AG04450 (cell line): Measurements from ENCODE around the gene TMCC1. TPM values are rescaled to one million over a fixed set of nuclear protein-coding genes. Genes with fewer than 3 reads are reported as not detected.

Source experiments
- CTCF ChIA-PET: fragments of 300-600, 350-600 bp; formaldehyde crosslinking; extraction: SDS; loops from one replicate; lab custom pipeline; 2022; ENCODE audit warnings: antibody characterized with exemption, inconsistent platforms; lab: Charles Lee
- POLR2A ChIA-PET: fragments of 350-600 bp; formaldehyde crosslinking; extraction: SDS; loops from one replicate; lab custom pipeline; 2021; ENCODE audit warnings: antibody characterized with exemption, inconsistent platforms; lab: Yijun Ruan, JAX
- DNase-seq: peaks from one replicate; pipeline ENCODE4 v3.0.0-alpha.2; 2011; ENCODE audit warnings: low read depth, low spot score
- H3K27ac ChIP-seq: one replicate; pipeline ENCODE4 v1.5.1; 2012; ENCODE audit warnings: low read depth, low read length, control low read depth
- H3K27me3 ChIP-seq: one replicate; pipeline ENCODE4 v1.6.0; 2012; ENCODE audit warnings: low read length; ENCODE audit not compliant: control insufficient read depth, insufficient read depth
- H3K4me3 ChIP-seq: 2 replicates; pipeline ENCODE4 v1.5.1; 2011; ENCODE audit warnings: mild to moderate bottlenecking, low read depth, low read length, control low read depth
- H3K9me3 ChIP-seq: 2 replicates; pipeline ENCODE4 v1.5.1; 2012; ENCODE audit warnings: low read length; ENCODE audit not compliant: control insufficient read depth, insufficient read depth
- polyA plus RNA-seq: library from polyadenylated mRNA; depleted of rRNA; stranded (reverse); fragments of >200 nt; gene quantifications from 2 replicates; pipeline ENCODE4 v1.2.3, GENCODE V29; 2011
- TF ChIP-seq, protein P1 (sequence below): IDR thresholded peaks from 2 replicates; pipeline ENCODE4 v1.5.1; 2011; ENCODE audit warnings: low read depth, low read length, control low read depth, inconsistent platforms

TMCC1 gene
- polyA plus RNA-seq, 1 experiment, result 14.1 TPM

DNA sequence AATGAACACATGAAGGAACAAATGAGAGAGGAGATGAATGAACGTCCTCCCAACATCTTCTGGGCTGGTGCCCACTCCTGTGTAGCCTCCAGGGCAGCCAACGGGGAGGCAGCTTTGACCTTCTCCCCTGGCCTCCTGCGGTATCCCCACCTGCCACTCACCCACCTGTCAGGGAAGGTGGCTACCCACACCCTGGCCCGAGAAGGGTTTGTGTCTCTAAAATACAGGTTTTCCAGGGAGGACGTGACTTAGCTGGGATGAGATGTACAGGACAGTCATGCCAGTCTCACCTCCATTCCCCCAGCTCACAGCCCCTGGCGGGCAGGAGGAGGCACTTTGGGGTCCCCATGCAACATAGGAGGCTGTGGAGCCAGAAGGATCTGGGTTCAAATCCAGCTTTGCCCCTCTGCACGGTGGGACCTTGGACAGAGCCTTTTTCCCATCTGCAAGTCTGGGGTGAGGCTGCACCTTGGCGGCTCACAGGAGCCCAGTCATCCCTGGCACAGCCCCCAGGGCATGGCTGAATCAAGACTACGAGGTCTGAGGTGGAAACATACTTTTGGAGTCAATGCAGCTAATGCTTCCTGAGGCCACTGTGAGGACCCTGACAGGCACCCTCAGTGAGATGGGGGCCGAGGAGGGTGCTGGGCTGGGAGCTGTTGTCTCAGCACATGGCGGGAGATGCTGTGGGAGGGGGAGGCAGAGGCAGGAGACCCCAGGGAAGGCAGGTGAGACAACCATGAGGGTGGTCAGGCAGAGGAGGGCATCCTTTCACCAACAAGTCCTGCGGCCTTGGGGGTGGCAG lies 275.9 kb downstream of the TMCC1 start:
- Histone ChIP-seq H3K9me3 (no peaks in the 10 kb centered on the region), H3K4me3 (no peak overlapping the region), H3K27ac (no peak overlapping the region), H3K27me3 (no peaks in the 10 kb centered on the region)
- TF ChIP-seq, protein P1, sequence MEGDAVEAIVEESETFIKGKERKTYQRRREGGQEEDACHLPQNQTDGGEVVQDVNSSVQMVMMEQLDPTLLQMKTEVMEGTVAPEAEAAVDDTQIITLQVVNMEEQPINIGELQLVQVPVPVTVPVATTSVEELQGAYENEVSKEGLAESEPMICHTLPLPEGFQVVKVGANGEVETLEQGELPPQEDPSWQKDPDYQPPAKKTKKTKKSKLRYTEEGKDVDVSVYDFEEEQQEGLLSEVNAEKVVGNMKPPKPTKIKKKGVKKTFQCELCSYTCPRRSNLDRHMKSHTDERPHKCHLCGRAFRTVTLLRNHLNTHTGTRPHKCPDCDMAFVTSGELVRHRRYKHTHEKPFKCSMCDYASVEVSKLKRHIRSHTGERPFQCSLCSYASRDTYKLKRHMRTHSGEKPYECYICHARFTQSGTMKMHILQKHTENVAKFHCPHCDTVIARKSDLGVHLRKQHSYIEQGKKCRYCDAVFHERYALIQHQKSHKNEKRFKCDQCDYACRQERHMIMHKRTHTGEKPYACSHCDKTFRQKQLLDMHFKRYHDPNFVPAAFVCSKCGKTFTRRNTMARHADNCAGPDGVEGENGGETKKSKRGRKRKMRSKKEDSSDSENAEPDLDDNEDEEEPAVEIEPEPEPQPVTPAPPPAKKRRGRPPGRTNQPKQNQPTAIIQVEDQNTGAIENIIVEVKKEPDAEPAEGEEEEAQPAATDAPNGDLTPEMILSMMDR, result no peak
- DNase-seq, result no peak
- CTCF ChIA-PET, result no interaction called here
- POLR2A ChIA-PET, result no interaction called here

- Histone ChIP-seq H3K4me3 (no peak overlapping the region), H3K9me3 (no peaks in the 10 kb centered on the region), H3K27me3 (no peaks in the 10 kb centered on the region), H3K27ac (no peak overlapping the region)
- ChIA-PET POLR2A (no interaction called here), CTCF (no interaction called here)
- no peak for DNase-seq
- TF ChIP-seq, protein P1, result no peak
These were observed 276.8 kb downstream of the TMCC1 start for GRCh38 chr3:129616713-129617112.

DNA sequence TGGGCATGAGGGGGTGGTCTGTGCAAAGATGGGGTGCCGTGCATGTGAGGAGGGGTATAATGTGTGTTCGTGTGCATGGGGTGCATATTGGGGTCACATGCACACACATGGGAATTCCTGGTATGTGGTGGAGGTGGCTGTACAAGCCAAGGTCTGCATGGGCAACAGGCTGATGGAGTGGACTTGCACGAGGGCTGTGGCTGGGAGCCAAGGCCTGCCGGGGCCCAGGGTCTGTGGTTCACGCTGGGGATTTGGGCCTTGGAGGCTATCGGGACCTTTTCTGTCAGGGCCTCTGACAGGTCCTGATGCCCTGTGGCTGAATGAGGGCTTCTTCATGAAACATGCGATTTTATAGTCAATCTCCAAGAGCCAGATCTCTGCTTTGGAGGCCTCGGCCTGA lies 277.2 kb downstream of the TMCC1 start:
- POLR2A ChIA-PET, result no interaction called here
- TF ChIP-seq, protein P1, result no peak
- Histone ChIP-seq H3K27ac (no peak overlapping the region), H3K27me3 (no peaks in the 10 kb centered on the region), H3K9me3 (no peaks in the 10 kb centered on the region), H3K4me3 (no peak overlapping the region)
- DNase-seq, result no peak
- CTCF ChIA-PET, result no interaction called here

- DNase-seq, result no peak
- ChIA-PET POLR2A (no interaction called here), CTCF (no interaction called here)
- no peak overlapping the region for H3K4me3 ChIP-seq
- H3K27ac ChIP-seq, result no peak overlapping the region
- H3K27me3 ChIP-seq, result no peaks in the 10 kb centered on the region
- TF ChIP-seq, protein P1, result no peak
- H3K9me3 ChIP-seq, result peaks cover 3% of the 10 kb centered on the region; the same call in 1 of the 2 replicates
These were observed 277.7 kb downstream of the TMCC1 start for GRCh38 chr3:129615751-129616281.

DNA sequence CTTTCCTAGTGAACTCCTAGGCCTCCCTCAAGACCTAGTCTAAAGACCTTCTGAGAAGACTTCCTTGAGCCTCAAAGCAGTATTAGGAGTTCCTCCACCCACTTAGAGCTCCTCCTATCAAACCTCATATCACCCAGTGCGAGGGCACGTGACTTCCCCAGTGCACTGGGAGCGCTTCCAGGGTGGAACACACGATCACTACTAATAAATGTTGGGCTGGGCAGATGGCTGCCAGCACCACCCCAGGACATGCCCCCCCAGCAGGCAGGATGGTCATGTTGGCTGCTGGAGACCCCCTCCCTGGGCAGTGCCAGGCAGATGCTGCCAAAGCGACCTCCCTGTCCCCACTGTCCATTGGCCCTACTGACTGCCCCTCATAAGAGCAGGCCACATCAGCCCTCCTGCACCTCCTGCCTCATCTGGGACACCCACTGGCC lies 278.6 kb downstream of the TMCC1 start:
- POLR2A ChIA-PET, result no interaction called here
- no peak overlapping the region for H3K27ac ChIP-seq
- no peak overlapping the region for H3K4me3 ChIP-seq
- TF ChIP-seq, protein P1, result no peak
- DNase-seq, result no peak
- peaks cover 3% of the 10 kb centered on the region; the same call in 1 of the 2 replicates for H3K9me3 ChIP-seq
- CTCF ChIA-PET, result no interaction called here
- H3K27me3 ChIP-seq, result no peaks in the 10 kb centered on the region
